CD14-positive monocyte (primary cell): Measurements from ENCODE around the gene ULK4. TPM values are rescaled to one million over a fixed set of nuclear protein-coding genes. Genes with fewer than 3 reads are reported as not detected.

ENCODE experiments used
- DNase-seq, 3 donors: peaks; one replicate each; pipeline ENCODE4 v3.0.0-alpha.2; 2011 to 2022
- H2AFZ ChIP-seq: 2 replicates; pipeline ENCODE4 v1.6.0; 2012; ENCODE audit warnings: mild to moderate bottlenecking, low read depth, low read length, inconsistent platforms; ENCODE audit not compliant: insufficient read depth, poor library complexity, severe bottlenecking
- H3K27ac ChIP-seq, 2 donors: 1 replicate in 1 of 2; 2 replicates in 1 of 2; pipeline ENCODE4 v1.5.1; 2012 to 2013; ENCODE audit warnings: low read length in 2 of 2, control low read depth in 1 of 2, inconsistent platforms in 1 of 2, low read depth in 1 of 2, mild to moderate bottlenecking in 1 of 2
- H3K27me3 ChIP-seq, 2 donors: one replicate each; pipeline versions ENCODE4 v1.6.0 to v1.6.1; 2011 to 2013; ENCODE audit warnings: low read length in 2 of 2; ENCODE audit not compliant: control insufficient read depth in 2 of 2, insufficient read depth in 2 of 2
- H3K36me3 ChIP-seq, 2 donors: replicated peaks in 1 of 2; 1 replicate in 1 of 2; 2 replicates in 1 of 2; pipeline versions ENCODE4 v1.5.1 to v1.6.1; 2012 to 2013; ENCODE audit warnings: low read length in 2 of 2, control low read depth in 1 of 2, inconsistent platforms in 1 of 2, mild to moderate bottlenecking in 1 of 2; ENCODE audit not compliant: insufficient read depth in 2 of 2, control insufficient read depth in 1 of 2
- H3K4me1 ChIP-seq, 2 donors: 1 replicate in 1 of 2; 2 replicates in 1 of 2; pipeline versions ENCODE4 v1.5.1 to v1.6.1; 2012 to 2013; ENCODE audit warnings: low read length in 2 of 2, control low read depth in 1 of 2, inconsistent platforms in 1 of 2, mild to moderate bottlenecking in 1 of 2, moderate library complexity in 1 of 2; ENCODE audit not compliant: insufficient read depth in 2 of 2, control insufficient read depth in 1 of 2
- H3K4me2 ChIP-seq: replicated peaks from 2 replicates; pipeline ENCODE3; 2012; ENCODE audit warnings: low read length, moderate library complexity, mild to moderate bottlenecking; ENCODE audit not compliant: poor library complexity, severe bottlenecking; ENCODE audit errors: extremely low read depth
- H3K4me3 ChIP-seq, 3 experiments: fragments of 200-600 bp in 1 of 3; sonication (generic) in 1 of 3; replicated peaks in 1 of 3; 1 replicate in 2 of 3; 2 replicates in 1 of 3; pipeline ENCODE4 v1.5.1; 2011 to 2013; ENCODE audit warnings: low read length in 3 of 3, mild to moderate bottlenecking in 3 of 3, control low read depth in 2 of 3, low read depth in 2 of 3, inconsistent platforms in 1 of 3, moderate library complexity in 1 of 3
- H3K79me2 ChIP-seq: 2 replicates; pipeline ENCODE4 v1.6.0; 2012; ENCODE audit warnings: mild to moderate bottlenecking, control low read depth, inconsistent platforms, low read length, moderate library complexity; ENCODE audit not compliant: insufficient read depth
- H3K9ac ChIP-seq: 2 replicates; pipeline ENCODE4 v1.6.0; 2017; ENCODE audit warnings: low read length, mild to moderate bottlenecking; ENCODE audit not compliant: insufficient read depth, poor library complexity, severe bottlenecking
- H3K9me3 ChIP-seq, 2 donors: replicated peaks in 1 of 2; 1 replicate in 1 of 2; 2 replicates in 1 of 2; pipeline versions ENCODE4 v1.5.1 to v1.6.1; 2012 to 2013; ENCODE audit warnings: low read length in 2 of 2, control low read depth in 1 of 2; ENCODE audit not compliant: control insufficient read depth in 1 of 2, insufficient read depth in 1 of 2
- H4K20me1 ChIP-seq: 2 replicates; pipeline ENCODE4 v1.6.0; 2012; ENCODE audit warnings: mild to moderate bottlenecking, low read length, control low read depth, moderate library complexity; ENCODE audit not compliant: insufficient read depth
- H3K27ac Mint-ChIP-seq, 7 donors: one replicate each; pipeline ENCODE4 v1.8.0; 2020; ENCODE audit warnings: mild to moderate bottlenecking in 7 of 7, mixed read lengths in 7 of 7, moderate library complexity in 6 of 7, inconsistent platforms in 2 of 7
- H3K27me3 Mint-ChIP-seq, 3 donors: one replicate each; pipeline ENCODE4 v1.8.0; 2021 to 2022; ENCODE audit warnings: low read depth in 3 of 3, mild to moderate bottlenecking in 3 of 3, mixed read lengths in 3 of 3, moderate library complexity in 3 of 3, inconsistent platforms in 1 of 3
- H3K36me3 Mint-ChIP-seq, 2 donors: one replicate each; pipeline ENCODE4 v1.8.0; 2020; ENCODE audit warnings: mixed read lengths in 2 of 2, inconsistent platforms in 1 of 2, mild to moderate bottlenecking in 1 of 2
- H3K4me1 Mint-ChIP-seq: one replicate; pipeline ENCODE4 v1.8.0; 2020; ENCODE audit warnings: mild to moderate bottlenecking, mixed read lengths
- H3K4me3 Mint-ChIP-seq, 2 donors: one replicate each; pipeline ENCODE4 v1.8.0; 2020; ENCODE audit warnings: mild to moderate bottlenecking in 2 of 2, mixed read lengths in 2 of 2, moderate library complexity in 1 of 2
- H3K9me3 Mint-ChIP-seq, 7 donors: one replicate each; pipeline ENCODE4 v1.8.0; 2020 to 2022; ENCODE audit warnings: mixed read lengths in 7 of 7, mild to moderate bottlenecking in 6 of 7, moderate library complexity in 6 of 7, inconsistent platforms in 2 of 7
- CTCF ChIP-seq: fragments of 200-600 bp; IDR thresholded peaks from one replicate; pipeline ENCODE4 v1.8.0; 2022; ENCODE audit warnings: antibody characterized with exemption, mild to moderate bottlenecking
- whole genome bisulfite sequencing: methylation state at CpG from one replicate; pipeline ENCODE4 v1.1.5; 2013; ENCODE audit warnings: missing lambda C conversion rate; ENCODE audit not compliant: insufficient coverage; 5-methylcytosine and 5-hydroxymethylcytosine counted together
- intact Hi-C, 2 donors: fragments of 100-400 bp; cut with micrococcal nuclease; formaldehyde crosslinking; loops; one replicate each; pipeline versions ENCODE4 v1.15.0 to v1.15.1; 2023
- polyA plus RNA-seq, 3 donors: library from polyadenylated mRNA; depleted of rRNA in 1 of 3; unstranded in 2 of 3; stranded (reverse) in 1 of 3; fragments of 300-500 nt in 2 of 3; fragments of >200 nt in 1 of 3; fragmentation: Illumina TruSeq in 2 of 3; gene quantifications; 1 replicate in 2 of 3; 2 replicates in 1 of 3; pipeline ENCODE4 v1.2.3, GENCODE V29; 2012 to 2021

The ULK4 gene
- polyA plus RNA-seq, 3 donors, result 6.7 to 14.0 (median 11.8) TPM

DNA sequence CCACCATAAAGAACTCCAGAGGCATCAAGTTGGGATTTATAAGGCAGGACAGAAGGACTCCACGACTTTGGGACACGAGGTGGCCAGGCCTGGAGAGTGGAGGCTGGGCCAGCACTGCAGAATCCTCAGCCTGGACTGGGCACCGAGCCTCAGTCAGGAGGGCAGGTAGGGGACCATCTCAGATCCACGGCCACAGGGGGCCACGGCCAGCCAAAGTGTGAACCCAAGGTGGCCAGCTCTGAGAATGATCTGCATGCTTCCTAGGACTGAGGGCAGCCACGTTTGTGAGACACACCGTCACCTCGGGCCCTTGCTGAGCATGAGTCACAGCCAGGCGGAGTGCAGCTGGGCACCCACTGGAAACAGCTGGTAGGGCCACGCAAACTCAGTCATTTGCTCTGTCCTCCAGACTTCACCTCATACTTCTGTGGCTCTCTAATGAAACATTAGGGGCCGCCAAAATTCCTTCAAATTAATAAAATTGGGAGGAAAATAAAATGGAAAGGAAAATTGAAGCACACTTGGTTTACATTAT lies 696.8 kb downstream of the ULK4 start:
- Mint-ChIP-seq H3K4me3 (no peak overlapping the region), H3K9me3 (peaks cover 0 to 9% (median 4%) of the 10 kb centered on the region in 7 donors), H3K27me3 (peaks cover 0 to 2% (median under 1%) of the 10 kb centered on the region in 3 donors), H3K36me3 (no peaks in the 10 kb centered on the region), H3K4me1 (no peaks in the 10 kb centered on the region), H3K27ac (no peak overlapping the region)
- Histone ChIP-seq H4K20me1 (no peaks in the 10 kb centered on the region), H3K27me3 (no peaks in the 10 kb centered on the region), H3K4me3 (no peak overlapping the region), H2AFZ (no peak overlapping the region), H3K27ac (no peak overlapping the region), H3K79me2 (no peaks in the 10 kb centered on the region), H3K36me3 (no peaks in the 10 kb centered on the region), H3K9ac (no peak overlapping the region), H3K9me3 (no peaks in the 10 kb centered on the region), H3K4me1 (no peaks in the 10 kb centered on the region), H3K4me2 (no peak overlapping the region)
- 91% methylated on average over 9 of the region's 11 CpGs for WGBS
- TF ChIP-seq CTCF, result no peak
- no peak for DNase-seq
- intact Hi-C loops, result no loop called here

- intact Hi-C loops, result no loop called here
- H3K4me2 ChIP-seq, result no peak overlapping the region
- H4K20me1 ChIP-seq, result no peaks in the 10 kb centered on the region
- H3K4me3 ChIP-seq, result no peak overlapping the region
- H3K4me1 Mint-ChIP-seq, result no peaks in the 10 kb centered on the region
- no peaks in the 10 kb centered on the region for H3K79me2 ChIP-seq
- 97% methylated on average over 3 of the region's 3 CpGs for WGBS
- TF ChIP-seq CTCF, result no peak
- H3K9ac ChIP-seq, result no peak overlapping the region
- no peaks in the 10 kb centered on the region for H3K27me3 ChIP-seq
- no peaks in the 10 kb centered on the region for H3K36me3 Mint-ChIP-seq
- H3K27ac Mint-ChIP-seq, result no peak overlapping the region
- H3K36me3 ChIP-seq, result no peaks in the 10 kb centered on the region
- no peak overlapping the region for H2AFZ ChIP-seq
- H3K27me3 Mint-ChIP-seq, result peaks cover 0 to 2% (median 2%) of the 10 kb centered on the region in 3 donors
- H3K27ac ChIP-seq, result no peak overlapping the region
- no peaks in the 10 kb centered on the region for H3K9me3 ChIP-seq
- DNase-seq, result no peak
- no peaks in the 10 kb centered on the region for H3K4me1 ChIP-seq
- no peaks in the 10 kb centered on the region for H3K9me3 Mint-ChIP-seq
- no peak overlapping the region for H3K4me3 Mint-ChIP-seq
Observed at GRCh38 chr3:41260063-41260450, 701.8 kb downstream of the ULK4 start.
